H9 (cell line): ENCODE data around the gene STIM2. TPM values are rescaled to one million over a fixed set of nuclear protein-coding genes. Genes with fewer than 3 reads are reported as not detected.

Experiments
- DNase-seq: peaks from one replicate; pipeline ENCODE4 v3.0.0-alpha.2; 2017
- H2AFZ ChIP-seq: one replicate; pipeline ENCODE4 v1.6.1; 2013; ENCODE audit warnings: mild to moderate bottlenecking, low read length, control low read depth, moderate library complexity
- H2AK5ac ChIP-seq: 2 replicates; pipeline ENCODE4 v1.6.1; 2013; ENCODE audit warnings: low read length, control low read depth, mixed read lengths; ENCODE audit not compliant: insufficient read length
- H2BK120ac ChIP-seq: one replicate; pipeline ENCODE4 v1.6.1; 2013; ENCODE audit warnings: low read depth, mild to moderate bottlenecking, low read length, control low read depth, inconsistent platforms; ENCODE audit not compliant: poor library complexity, severe bottlenecking
- H2BK12ac ChIP-seq: 2 replicates; pipeline ENCODE4 v1.6.1; 2013; ENCODE audit warnings: low read length, control low read depth, mixed read lengths, low read depth; ENCODE audit not compliant: insufficient read length
- H2BK15ac ChIP-seq: 2 replicates; pipeline ENCODE4 v1.6.1; 2013; ENCODE audit warnings: low read depth, low read length, control low read depth
- H2BK20ac ChIP-seq: one replicate; pipeline ENCODE4 v1.6.1; 2013; ENCODE audit warnings: low read depth, mild to moderate bottlenecking, low read length, control low read depth, inconsistent platforms; ENCODE audit not compliant: poor library complexity, severe bottlenecking
- H2BK5ac ChIP-seq: 2 replicates; pipeline ENCODE4 v1.6.1; 2013; ENCODE audit warnings: low read length, control low read depth, mixed read lengths; ENCODE audit not compliant: insufficient read length
- H3K14ac ChIP-seq: 2 replicates; pipeline ENCODE4 v1.6.1; 2013; ENCODE audit warnings: low read length, control low read depth; ENCODE audit not compliant: insufficient read depth
- H3K18ac ChIP-seq: 2 replicates; pipeline ENCODE4 v1.6.1; 2013; ENCODE audit warnings: low read depth, mild to moderate bottlenecking, mixed read lengths, low read length, control low read depth; ENCODE audit not compliant: insufficient read length
- H3K23ac ChIP-seq: 2 replicates; pipeline ENCODE4 v1.6.1; 2013; ENCODE audit warnings: low read length, control low read depth, mixed read lengths, low read depth; ENCODE audit not compliant: insufficient read length
- H3K23me2 ChIP-seq: 2 replicates; pipeline ENCODE4 v1.6.1; 2013; ENCODE audit warnings: low read depth, mild to moderate bottlenecking, mixed read lengths, low read length, control low read depth; ENCODE audit not compliant: insufficient read length, poor library complexity, severe bottlenecking
- H3K27ac ChIP-seq: 2 replicates; pipeline ENCODE4 v1.5.1; 2013; ENCODE audit warnings: low read length, control low read depth, mixed read lengths, low read depth; ENCODE audit not compliant: insufficient read length
- H3K27me3 ChIP-seq: 2 replicates; pipeline ENCODE4 v1.6.1; 2013; ENCODE audit warnings: low read length, control low read depth, inconsistent platforms; ENCODE audit not compliant: insufficient read depth
- H3K4ac ChIP-seq: 2 replicates; pipeline ENCODE4 v1.6.1; 2013; ENCODE audit warnings: low read depth, mild to moderate bottlenecking, control low read depth, inconsistent platforms, low read length, moderate library complexity
- H3K4me1 ChIP-seq: 2 replicates; pipeline ENCODE4 v1.6.1; 2013; ENCODE audit warnings: low read length, control low read depth, inconsistent platforms; ENCODE audit not compliant: insufficient read depth
- H3K4me2 ChIP-seq: 2 replicates; pipeline ENCODE4 v1.6.1; 2013; ENCODE audit warnings: low read length, control low read depth, mixed read lengths; ENCODE audit not compliant: insufficient read length, insufficient read depth
- H3K56ac ChIP-seq: 2 replicates; pipeline ENCODE4 v1.6.1; 2013; ENCODE audit warnings: low read depth, mild to moderate bottlenecking, mixed read lengths, low read length, control low read depth; ENCODE audit not compliant: insufficient read length
- H3K79me1 ChIP-seq: 2 replicates; pipeline ENCODE4 v1.6.1; 2013; ENCODE audit warnings: low read depth, mild to moderate bottlenecking, moderate library complexity, low read length, control low read depth, inconsistent platforms; ENCODE audit not compliant: insufficient read depth, poor library complexity, severe bottlenecking
- H3K79me2 ChIP-seq: 2 replicates; pipeline ENCODE4 v1.6.1; 2013; ENCODE audit warnings: low read length, control low read depth, inconsistent platforms; ENCODE audit not compliant: insufficient read depth
- H3K9ac ChIP-seq: 2 replicates; pipeline ENCODE4 v1.6.1; 2013; ENCODE audit warnings: low read length, control low read depth, mixed read lengths; ENCODE audit not compliant: insufficient read length; ENCODE audit errors: extremely low read depth
- H3K9me3 ChIP-seq: one replicate; pipeline ENCODE4 v1.6.1; 2013; ENCODE audit warnings: low read depth, low read length, inconsistent platforms; ENCODE audit not compliant: control insufficient read depth
- H3T11ph ChIP-seq: one replicate; pipeline ENCODE4 v1.6.1; 2013; ENCODE audit warnings: mild to moderate bottlenecking, low read length, control low read depth, inconsistent platforms
- H4K20me1 ChIP-seq: one replicate; pipeline ENCODE4 v1.6.1; 2013; ENCODE audit not compliant: control insufficient read depth, insufficient read length, insufficient read depth
- H4K5ac ChIP-seq: 2 replicates; pipeline ENCODE4 v1.6.1; 2013; ENCODE audit warnings: low read depth, mild to moderate bottlenecking, mixed read lengths, low read length, control low read depth; ENCODE audit not compliant: insufficient read length
- H4K8ac ChIP-seq: replicated peaks from 2 replicates; pipeline ENCODE4 v1.6.1; 2013; ENCODE audit warnings: low read length, control low read depth, mixed read lengths, low read depth; ENCODE audit not compliant: insufficient read length
- H4K91ac ChIP-seq: 2 replicates; pipeline ENCODE4 v1.6.1; 2013; ENCODE audit warnings: low read depth, mild to moderate bottlenecking, moderate library complexity, mixed read lengths, low read length, control low read depth; ENCODE audit not compliant: insufficient read length
- H3K27ac Mint-ChIP-seq, 3 experiments: 2 replicates in 2 of 3; 3 replicates in 1 of 3; pipeline ENCODE4 v1.8.0; 2020 to 2021; ENCODE audit warnings: mixed read lengths in 3 of 3, mild to moderate bottlenecking in 1 of 3, moderate library complexity in 1 of 3
- H3K27me3 Mint-ChIP-seq: 2 replicates; pipeline ENCODE4 v1.8.0; 2021; ENCODE audit warnings: low read depth, mild to moderate bottlenecking, moderate library complexity, mixed read lengths
- H3K36me3 Mint-ChIP-seq, 3 experiments: 2 replicates in 2 of 3; 3 replicates in 1 of 3; pipeline ENCODE4 v1.8.0; 2020 to 2021; ENCODE audit warnings: low read depth in 3 of 3, mixed read lengths in 3 of 3; ENCODE audit not compliant: insufficient read depth in 1 of 3
- H3K4me1 Mint-ChIP-seq, 2 experiments: 2 replicates each; pipeline ENCODE4 v1.8.0; 2020; ENCODE audit warnings: mixed read lengths in 2 of 2
- H3K4me3 Mint-ChIP-seq, 2 experiments: 2 replicates in 1 of 2; 3 replicates in 1 of 2; pipeline ENCODE4 v1.8.0; 2020 to 2021; ENCODE audit warnings: mild to moderate bottlenecking in 2 of 2, mixed read lengths in 2 of 2, moderate library complexity in 1 of 2
- H3K9me3 Mint-ChIP-seq, 2 experiments: 2 replicates in 1 of 2; 3 replicates in 1 of 2; pipeline ENCODE4 v1.8.0; 2020; ENCODE audit warnings: mild to moderate bottlenecking in 2 of 2, mixed read lengths in 2 of 2, moderate library complexity in 1 of 2
- WGBS: extraction: QIAGEN DNeasy Blood & Tissue Kit; methylation state at CpG from one replicate; pipeline ENCODE4 v1.1.7; 2013; ENCODE audit warnings: missing lambda C conversion rate, low lambda C conversion rate, mixed read lengths; ENCODE audit not compliant: insufficient read length; ENCODE audit errors: extremely low coverage; 5-methylcytosine and 5-hydroxymethylcytosine counted together
- total RNA-seq: library from RNA; stranded (reverse); gene quantifications from 2 replicates; pipeline ENCODE4 v1.2.1, GENCODE V29; 2021
- TF ChIP-seq, protein P1 (sequence below): fragments of 200-600 bp; sonication (generic); conservative IDR thresholded peaks from 3 replicates; pipeline ENCODE4 v1.8.0; 2021; ENCODE audit warnings: antibody characterized with exemption, mild to moderate bottlenecking

STIM2 gene
- total RNA-seq, 1 experiment from 2014 or later, result 26.2 TPM

DNA sequence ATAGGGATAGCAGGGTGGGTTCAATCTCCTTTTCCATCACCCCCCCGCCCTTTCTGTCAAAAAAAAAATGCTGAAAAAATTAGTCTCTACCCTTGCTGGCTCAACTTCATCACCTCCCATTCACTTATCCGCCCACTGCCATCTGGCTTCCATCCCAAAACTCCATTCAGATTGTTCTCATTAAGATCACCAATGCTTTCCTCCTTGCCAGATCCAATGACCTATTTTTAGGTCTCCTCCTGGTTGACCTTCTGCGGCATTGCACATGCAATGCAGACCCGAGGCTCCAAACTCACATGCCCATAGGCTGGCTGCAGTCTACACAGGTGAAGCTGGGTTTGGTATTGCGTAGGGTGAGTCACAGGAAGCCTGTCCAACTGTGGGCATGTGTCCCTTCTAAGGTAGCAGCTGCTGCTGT, 21.1 kb upstream of the STIM2 start:
- TF ChIP-seq, protein P1, sequence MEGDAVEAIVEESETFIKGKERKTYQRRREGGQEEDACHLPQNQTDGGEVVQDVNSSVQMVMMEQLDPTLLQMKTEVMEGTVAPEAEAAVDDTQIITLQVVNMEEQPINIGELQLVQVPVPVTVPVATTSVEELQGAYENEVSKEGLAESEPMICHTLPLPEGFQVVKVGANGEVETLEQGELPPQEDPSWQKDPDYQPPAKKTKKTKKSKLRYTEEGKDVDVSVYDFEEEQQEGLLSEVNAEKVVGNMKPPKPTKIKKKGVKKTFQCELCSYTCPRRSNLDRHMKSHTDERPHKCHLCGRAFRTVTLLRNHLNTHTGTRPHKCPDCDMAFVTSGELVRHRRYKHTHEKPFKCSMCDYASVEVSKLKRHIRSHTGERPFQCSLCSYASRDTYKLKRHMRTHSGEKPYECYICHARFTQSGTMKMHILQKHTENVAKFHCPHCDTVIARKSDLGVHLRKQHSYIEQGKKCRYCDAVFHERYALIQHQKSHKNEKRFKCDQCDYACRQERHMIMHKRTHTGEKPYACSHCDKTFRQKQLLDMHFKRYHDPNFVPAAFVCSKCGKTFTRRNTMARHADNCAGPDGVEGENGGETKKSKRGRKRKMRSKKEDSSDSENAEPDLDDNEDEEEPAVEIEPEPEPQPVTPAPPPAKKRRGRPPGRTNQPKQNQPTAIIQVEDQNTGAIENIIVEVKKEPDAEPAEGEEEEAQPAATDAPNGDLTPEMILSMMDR, result no peak
- Histone ChIP-seq H2BK20ac (no peak overlapping the region), H4K91ac (no peak overlapping the region), H3K9me3 (no peaks in the 10 kb centered on the region), H2BK15ac (0 out of 2 replicates have a peak overlapping the region, but pooled peaks have one; percentile 75), H3K23ac (no peak overlapping the region), H2AFZ (no peak overlapping the region), H3K4me2 (no peak overlapping the region), H3K4ac (no peak overlapping the region), H3K4me1 (no peaks in the 10 kb centered on the region), H4K8ac (no peak overlapping the region), H3K23me2 (no peaks in the 10 kb centered on the region), H3K27me3 (no peaks in the 10 kb centered on the region), H4K5ac (no peak overlapping the region), H3K14ac (no peak overlapping the region), H3K79me2 (no peaks in the 10 kb centered on the region), H2BK5ac (no peak overlapping the region), H3K9ac (no peak overlapping the region), H2BK12ac (no peak overlapping the region), H2BK120ac (no peak overlapping the region), H4K20me1 (no peaks in the 10 kb centered on the region), H3K56ac (no peak overlapping the region), H3K27ac (no peak overlapping the region), H3T11ph (no peak overlapping the region), H3K79me1 (no peaks in the 10 kb centered on the region), H3K18ac (no peak overlapping the region), H2AK5ac (no peak overlapping the region)
- H3K27ac Mint-ChIP-seq, result no peak overlapping the region
- H3K4me1 Mint-ChIP-seq, result peaks cover 8 to 13% of the 10 kb centered on the region in 2 experiments; a peak in 3 of 4 replicates
- no peaks in the 10 kb centered on the region for H3K9me3 Mint-ChIP-seq
- H3K4me3 Mint-ChIP-seq, result no peak overlapping the region
- H3K36me3 Mint-ChIP-seq, result no peaks in the 10 kb centered on the region
- no peaks in the 10 kb centered on the region for H3K27me3 Mint-ChIP-seq
- no peak for DNase-seq
- WGBS, result no CpG with 5 or more reads among the region's 5 CpGs
